NCI-H1092 treated with DMSO at 0.1 percent for 48 hours (cell line): Measurements from ENCODE around the gene GXYLT1.
"Not testable (repeated sequence)": the region's sequence is repeated elsewhere in the genome, so short reads cannot be mapped to it uniquely, and the experiment has no call there.

ENCODE experiments used
- DNase-seq: peaks from one replicate; lab custom pipeline; 2025; lab: John Stamatoyannopoulos, UW

Gene GXYLT1

GRCh38 chr12:42144158-42144407, 591 bp downstream of the GXYLT1 start:
- DNase-seq: peak; percentile 38

- DNase-seq: peak; percentile 38
Observed at GRCh38 chr12:42143452-42144157, 1.1 kb downstream of the GXYLT1 start.

- DNase-seq: no peak
Observed at GRCh38 chr12:42141981-42142606, 2.6 kb downstream of the GXYLT1 start.

GRCh38 chr12:42140901-42141300, 3.8 kb downstream of the GXYLT1 start:
- no peak for DNase-seq

GRCh38 chr12:42135259-42135814, 9.3 kb downstream of the GXYLT1 start:
- no peak for DNase-seq

GRCh38 chr12:42130672-42131402, 13.8 kb downstream of the GXYLT1 start:
- no peak for DNase-seq

- DNase-seq: peak; percentile 66
Observed at GRCh38 chr12:42129595-42130204, 15.0 kb downstream of the GXYLT1 start.

GRCh38 chr12:42128888-42129287, 15.8 kb downstream of the GXYLT1 start:
- no peak for DNase-seq

GRCh38 chr12:42128327-42128726, 16.3 kb downstream of the GXYLT1 start:
- no peak for DNase-seq

GRCh38 chr12:42126963-42127362, 17.7 kb downstream of the GXYLT1 start:
- DNase-seq: no peak

- no peak for DNase-seq
Observed at GRCh38 chr12:42125388-42125767, 19.3 kb downstream of the GXYLT1 start.

GRCh38 chr12:42124764-42125387, 19.8 kb downstream of the GXYLT1 start:
- no peak for DNase-seq

- DNase-seq: no peak
Observed at GRCh38 chr12:42119085-42119633, 25.5 kb downstream of the GXYLT1 start.

GRCh38 chr12:42118136-42118879, 26.4 kb downstream of the GXYLT1 start:
- no peak for DNase-seq

- DNase-seq: no peak
Observed at GRCh38 chr12:42109031-42109430, 35.6 kb downstream of the GXYLT1 start.

GRCh38 chr12:42106791-42107190, 37.9 kb downstream of the GXYLT1 start:
- not testable (repeated sequence) for DNase-seq

- DNase-seq: no peak
Observed at GRCh38 chr12:42104784-42105183, 39.9 kb downstream of the GXYLT1 start.

- no peak for DNase-seq
Observed at GRCh38 chr12:42104087-42104486, 40.6 kb downstream of the GXYLT1 start.

GRCh38 chr12:42103155-42103554, 41.5 kb downstream of the GXYLT1 start:
- no peak for DNase-seq

- no peak for DNase-seq
Observed at GRCh38 chr12:42102720-42103119, 42.0 kb downstream of the GXYLT1 start.

GRCh38 chr12:42099433-42099832, 45.2 kb downstream of the GXYLT1 start:
- no peak for DNase-seq
